Parathyroid adenoma (tissue), 2 donors: ENCODE results near the gene TBL2.
"Not testable (repeated sequence)": the region's sequence is repeated elsewhere in the genome, so short reads cannot be mapped to it uniquely, and the experiment has no call there.

Source experiments
- H2AFZ ChIP-seq: fragments of 300-600 bp; sonication (generic); one replicate; pipeline ENCODE4 v1.7.0; 2017; ENCODE audit warnings: antibody characterized with exemption, mild to moderate bottlenecking
- H3K27ac ChIP-seq: fragments of 300-600 bp; sonication (generic); one replicate; pipeline ENCODE4 v1.7.0; 2017
- H3K27me3 ChIP-seq: fragments of 300-600 bp; sonication (generic); one replicate; pipeline ENCODE4 v1.7.0; 2017; ENCODE audit warnings: low read length; ENCODE audit not compliant: control insufficient read depth, insufficient read depth
- H3K36me3 ChIP-seq: fragments of 300-600 bp; sonication (generic); one replicate; pipeline ENCODE4 v1.7.0; 2017; ENCODE audit warnings: low read length; ENCODE audit not compliant: control insufficient read depth, insufficient read depth
- H3K4me1 ChIP-seq: fragments of 300-600 bp; sonication (generic); one replicate; pipeline ENCODE4 v1.7.0; 2017; ENCODE audit warnings: control low read depth
- H3K4me2 ChIP-seq: fragments of 300-600 bp; sonication (generic); one replicate; pipeline ENCODE4 v1.7.0; 2017; ENCODE audit warnings: low read length
- H3K4me3 ChIP-seq: fragments of 300-600 bp; sonication (generic); one replicate; pipeline ENCODE4 v1.7.0; 2017; ENCODE audit warnings: low read depth, low read length
- H3K79me2 ChIP-seq: fragments of 300-600 bp; sonication (generic); one replicate; pipeline ENCODE4 v1.7.0; 2017; ENCODE audit warnings: control low read depth
- H3K9ac ChIP-seq: fragments of 300-600 bp; sonication (generic); one replicate; pipeline ENCODE4 v1.7.0; 2017; ENCODE audit warnings: mild to moderate bottlenecking
- H3K9me3 ChIP-seq: fragments of 300-600 bp; sonication (generic); one replicate; pipeline ENCODE4 v1.7.0; 2017; ENCODE audit warnings: low read length; ENCODE audit not compliant: control insufficient read depth
- CTCF ChIP-seq: fragments of 300-600 bp; sonication (generic); IDR thresholded peaks from one replicate; pipeline ENCODE4 v1.7.0; 2017; ENCODE audit warnings: antibody characterized with exemption, mild to moderate bottlenecking
- donor health status: primary hyperparathyroidism.

TBL2 gene

GRCh38 chr7:73618538-73618937 lies 40.2 kb upstream of the TBL2 start:
- Histone ChIP-seq H3K27ac (no peak overlapping the region), H3K27me3 (no peaks in the 10 kb centered on the region), H2AFZ (no peak overlapping the region), H3K36me3 (no peaks in the 10 kb centered on the region), H3K9me3 (no peaks in the 10 kb centered on the region), H3K79me2 (no peaks in the 10 kb centered on the region), H3K9ac (no peak overlapping the region), H3K4me3 (no peak overlapping the region), H3K4me2 (no peak overlapping the region), H3K4me1 (peaks cover 5% of the 10 kb centered on the region)
- TF ChIP-seq CTCF: no peak

GRCh38 chr7:73617520-73617919 lies 39.1 kb upstream of the TBL2 start:
- not testable (repeated sequence) for H3K4me3 ChIP-seq, H3K79me2 ChIP-seq, H2AFZ ChIP-seq, H3K4me1 ChIP-seq, H3K4me2 ChIP-seq, H3K9me3 ChIP-seq, H3K27ac ChIP-seq, H3K9ac ChIP-seq, H3K27me3 ChIP-seq, H3K36me3 ChIP-seq

- no peak for TF ChIP-seq CTCF
- H3K4me1 ChIP-seq: peaks cover 4% of the 10 kb centered on the region
- no peaks in the 10 kb centered on the region for H3K27me3 ChIP-seq
- no peaks in the 10 kb centered on the region for H3K36me3 ChIP-seq
- no peaks in the 10 kb centered on the region for H3K79me2 ChIP-seq
- no peak overlapping the region for H3K9ac ChIP-seq
- no peak overlapping the region for H3K4me2 ChIP-seq
- H3K4me3 ChIP-seq: no peak overlapping the region
- no peak overlapping the region for H2AFZ ChIP-seq
- no peaks in the 10 kb centered on the region for H3K9me3 ChIP-seq
- no peak overlapping the region for H3K27ac ChIP-seq
Observed at GRCh38 chr7:73615886-73616285, 37.5 kb upstream of the TBL2 start.

- H3K79me2 ChIP-seq, H3K9ac ChIP-seq, H2AFZ ChIP-seq, H3K27me3 ChIP-seq, H3K4me3 ChIP-seq, H3K4me1 ChIP-seq, H3K9me3 ChIP-seq, H3K36me3 ChIP-seq, H3K27ac ChIP-seq, H3K4me2 ChIP-seq: not testable (repeated sequence)
Observed at GRCh38 chr7:73614937-73615336, 36.6 kb upstream of the TBL2 start.

GRCh38 chr7:73613954-73614735 lies 35.8 kb upstream of the TBL2 start:
- Histone ChIP-seq H3K27me3 (no peaks in the 10 kb centered on the region), H3K79me2 (no peaks in the 10 kb centered on the region), H3K4me2 (no peak overlapping the region), H3K4me1 (peaks cover 4% of the 10 kb centered on the region), H3K9me3 (no peaks in the 10 kb centered on the region), H3K4me3 (no peak overlapping the region), H3K27ac (no peak overlapping the region), H3K9ac (no peak overlapping the region), H2AFZ (no peak overlapping the region), H3K36me3 (no peaks in the 10 kb centered on the region)
- no peak for TF ChIP-seq CTCF
